M059J (cell line): ENCODE results near the gene VEGFB. TPM values are rescaled to one million over a fixed set of nuclear protein-coding genes. Genes with fewer than 3 reads are reported as not detected.
A peak's percentile ranks its signal among the peaks of the same experiment; 100 is the strongest.

Source experiments
- DNase-seq: peaks from one replicate; pipeline ENCODE4 v3.0.0-alpha.2; 2012; ENCODE audit warnings: low read depth
- total RNA-seq: library from RNA; depleted of rRNA; stranded (reverse); fragments of >200 nt; shearing (Covaris generic); gene quantifications from 2 replicates; pipeline ENCODE4 v1.2.3, GENCODE V29; 2014; rRNA removed

The VEGFB gene
- total RNA-seq, 1 experiment from 2014 or later: 36.1 TPM

- no peak for DNase-seq
Measured at GRCh38 chr11:64281957-64282770, 47.8 kb downstream of the VEGFB start.

- DNase-seq: no peak
Measured at GRCh38 chr11:64283092-64283491, 48.7 kb downstream of the VEGFB start.

- DNase-seq: peak; percentile 91
Measured at GRCh38 chr11:64284048-64284961, 49.9 kb downstream of the VEGFB start, which contains the start of gene BAD. Gene BAD, minus strand, starts transcription at chr11:64284665. Its CDS starts 297 bp downstream, at chr11:64284368.

- DNase-seq: peak; percentile 73
Measured at GRCh38 chr11:64284962-64285884, 50.8 kb downstream of the VEGFB start, which contains the start of gene GPR137. Gene GPR137, plus strand, starts transcription at chr11:64285848. Its CDS starts 677 bp downstream, at chr11:64286525.

- DNase-seq: peak; percentile 35
Measured at GRCh38 chr11:64285885-64286800, 51.8 kb downstream of the VEGFB start.

- DNase-seq: no peak
Measured at GRCh38 chr11:64286801-64287159, 52.4 kb downstream of the VEGFB start.

- DNase-seq: no peak
Measured at GRCh38 chr11:64287676-64288352, 53.4 kb downstream of the VEGFB start.

GRCh38 chr11:64288353-64288750 is 54.0 kb downstream of the VEGFB start:
- DNase-seq: no peak

Other genes starting within 250 kb of the VEGFB start
- gene OTUB1, start 248.1 kb upstream of the VEGFB start, total RNA-seq: 62.8 and 74.0 TPM in 2 replicates
- 0.02 and 0.15 TPM in 2 replicates for gene FLRT1, start 198.7 kb upstream of the VEGFB start, total RNA-seq
- 3.8 and 10.3 TPM in 2 replicates for gene MACROD1, start 68.5 kb upstream of the VEGFB start, total RNA-seq
- 244 and 310 TPM in 2 replicates for gene STIP1, start 48.4 kb upstream of the VEGFB start, total RNA-seq
- 0.20 TPM in 1 of 2 replicates, not detected in the other for gene FERMT3, start 27.9 kb upstream of the VEGFB start, total RNA-seq
- gene TRPT1, start 8.4 kb upstream of the VEGFB start, total RNA-seq: 55.9 and 59.8 TPM in 2 replicates
- gene NUDT22, start 8.3 kb upstream of the VEGFB start, total RNA-seq: 74.7 and 79.3 TPM in 2 replicates
- gene DNAJC4, start 4.0 kb upstream of the VEGFB start, total RNA-seq: 20.6 and 23.7 TPM in 2 replicates
- gene FKBP2, start 6.5 kb downstream of the VEGFB start, total RNA-seq: 100 and 104 TPM in 2 replicates
- 248 and 263 TPM in 2 replicates for gene PPP1R14B, start 12.4 kb downstream of the VEGFB start, total RNA-seq
- gene PLCB3, start 16.9 kb downstream of the VEGFB start, total RNA-seq: 24.0 and 42.3 TPM in 2 replicates
- 148 and 163 TPM in 2 replicates for gene BAD, start 50.1 kb downstream of the VEGFB start, total RNA-seq
- gene GPR137, start 51.3 kb downstream of the VEGFB start, total RNA-seq: 32.7 and 39.5 TPM in 2 replicates
- 0.10 TPM in 1 of 2 replicates, not detected in the other for gene KCNK4, start 56.7 kb downstream of the VEGFB start, total RNA-seq
- gene CATSPERZ, start 65.8 kb downstream of the VEGFB start, total RNA-seq: not detected in 2 replicates
- gene ESRRA, start 70.9 kb downstream of the VEGFB start, total RNA-seq: 15.5 and 35.2 TPM in 2 replicates
- 378 and 452 TPM in 2 replicates for gene TRMT112, start 83.0 kb downstream of the VEGFB start, total RNA-seq
- 229 and 260 TPM in 2 replicates for gene PRDX5, start 83.5 kb downstream of the VEGFB start, total RNA-seq
- 0.07 and 3.9 TPM in 2 replicates for gene CCDC88B, start 105.6 kb downstream of the VEGFB start, total RNA-seq
- gene RPS6KA4, start 124.6 kb downstream of the VEGFB start, total RNA-seq: 26.9 and 41.8 TPM in 2 replicates